Liver (tissue), 9 donors: ENCODE results near the gene METTL21C. TPM values are rescaled to one million over a fixed set of nuclear protein-coding genes. Genes with fewer than 3 reads are reported as not detected.

Experiments
- DNase-seq: peaks from one replicate; pipeline ENCODE4 v3.0.0-alpha.2; 2017; ENCODE audit warnings: low spot score
- H3K27ac ChIP-seq, 2 donors: one replicate each; pipeline ENCODE4 v1.7.0; 2013; ENCODE audit warnings: inconsistent platforms in 2 of 2, low read length in 2 of 2, control low read depth in 1 of 2, low read depth in 1 of 2, mild to moderate bottlenecking in 1 of 2
- H3K27me3 ChIP-seq, 4 donors: one replicate each; pipeline versions ENCODE4 v1.6.1 to v1.7.0; 2013; ENCODE audit warnings: low read length in 3 of 4, inconsistent platforms in 1 of 4, mild to moderate bottlenecking in 1 of 4, moderate library complexity in 1 of 4; ENCODE audit not compliant: control insufficient read depth in 4 of 4, insufficient read depth in 4 of 4
- H3K36me3 ChIP-seq, 4 donors: one replicate each; pipeline versions ENCODE4 v1.6.1 to v1.7.0; 2013; ENCODE audit warnings: low read length in 3 of 4, mild to moderate bottlenecking in 3 of 4, low read depth in 1 of 4, moderate library complexity in 1 of 4; ENCODE audit not compliant: control insufficient read depth in 4 of 4, insufficient read depth in 3 of 4
- H3K4me1 ChIP-seq, 4 donors: one replicate each; pipeline versions ENCODE4 v1.6.1 to v1.7.0; 2013; ENCODE audit warnings: low read length in 3 of 4, mild to moderate bottlenecking in 3 of 4, moderate library complexity in 1 of 4; ENCODE audit not compliant: control insufficient read depth in 4 of 4, insufficient read depth in 4 of 4
- H3K4me3 ChIP-seq, 3 donors: one replicate each; pipeline versions ENCODE4 v1.6.1 to v1.7.0; 2013; ENCODE audit warnings: low read length in 3 of 3, control low read depth in 1 of 3, low read depth in 1 of 3, mild to moderate bottlenecking in 1 of 3
- H3K9ac ChIP-seq, 2 donors: one replicate each; pipeline ENCODE4 v1.7.0; 2013; ENCODE audit warnings: low read length in 2 of 2, mild to moderate bottlenecking in 2 of 2, moderate library complexity in 2 of 2, control low read depth in 1 of 2, low read depth in 1 of 2
- H3K9me3 ChIP-seq, 4 donors: one replicate each; pipeline versions ENCODE4 v1.6.1 to v1.7.0; 2013; ENCODE audit warnings: low read length in 3 of 4; ENCODE audit not compliant: control insufficient read depth in 4 of 4
- ATF3 ChIP-seq: IDR thresholded peaks from 2 replicates; pipeline ENCODE4 v1.6.1; 2016; ENCODE audit warnings: antibody characterized with exemption
- EGR1 ChIP-seq, 2 donors: IDR thresholded peaks; 2 replicates each; pipeline ENCODE4 v1.6.1; 2016 to 2018; ENCODE audit warnings: antibody characterized with exemption in 2 of 2, low read depth in 2 of 2
- HNF4A ChIP-seq, 2 donors: conservative IDR thresholded peaks; 2 replicates each; pipeline ENCODE4 v1.6.1; 2016; ENCODE audit warnings: antibody characterized with exemption in 2 of 2, mild to moderate bottlenecking in 2 of 2
- MAX ChIP-seq: IDR thresholded peaks from 2 replicates; pipeline ENCODE4 v1.6.1; 2016; ENCODE audit warnings: antibody characterized with exemption
- NR2F2 ChIP-seq: IDR thresholded peaks from 2 replicates; pipeline ENCODE4 v1.6.1; 2016; ENCODE audit warnings: antibody characterized with exemption
- RAD21 ChIP-seq, 2 donors: IDR thresholded peaks; 2 replicates each; pipeline ENCODE4 v1.6.1; 2016; ENCODE audit warnings: antibody characterized with exemption in 2 of 2, mild to moderate bottlenecking in 2 of 2
- REST ChIP-seq: IDR thresholded peaks from 2 replicates; pipeline ENCODE4 v1.6.1; 2016; ENCODE audit warnings: antibody characterized with exemption, mild to moderate bottlenecking
- RXRA ChIP-seq, 2 donors: IDR thresholded peaks; 2 replicates each; pipeline ENCODE4 v1.6.1; 2017 to 2018; ENCODE audit warnings: antibody characterized with exemption in 2 of 2, mild to moderate bottlenecking in 1 of 2
- YY1 ChIP-seq: IDR thresholded peaks from 2 replicates; pipeline ENCODE4 v1.6.1; 2016; ENCODE audit warnings: antibody characterized with exemption, mild to moderate bottlenecking
- WGBS: extraction: QIAGEN DNeasy Blood & Tissue Kit; methylation state at CpG from one replicate; pipeline ENCODE4 v1.1.7; 2013; 5-methylcytosine and 5-hydroxymethylcytosine counted together
- polyA plus RNA-seq, 2 donors: library from polyadenylated mRNA; stranded (reverse) in 1 of 2; unstranded in 1 of 2; fragments of 200-250 nt in 1 of 2; fragments of >200 nt in 1 of 2; fragmentation: Nextera tagmentation in 1 of 2; extraction: Ambion mirVana in 1 of 2; gene quantifications; one replicate each; pipeline versions ENCODE4 v1.2.1 to v1.2.3, GENCODE V29; 2013 to 2015
- total RNA-seq, 2 donors: library from RNA; depleted of rRNA; stranded (reverse); fragments of >200 nt; gene quantifications; one replicate each; pipeline ENCODE4 v1.2.3, GENCODE V29; 2014
- donor health status: healthy.
- donor health status: healthy.
- donor health status: healthy.
- donor health status: healthy.
- donor health status: healthy.

METTL21C gene
- total and polyA plus RNA-seq, 4 donors = 0.09 TPM; not detected in 3

- H3K4me1 ChIP-seq = peaks cover 2 to 11% (median 8%) of the 10 kb centered on the region in 4 donors
- H3K27me3 ChIP-seq = no peaks in the 10 kb centered on the region
- H3K27ac ChIP-seq = no peak overlapping the region
- H3K9ac ChIP-seq = no peak overlapping the region
- TF ChIP-seq ATF3 (no peak), RXRA (IDR thresholded peaks at IDR 0.05) (no peak), RAD21 (IDR thresholded peaks at IDR 0.05) (peak in 1 of 2 donors; percentile 50), EGR1 (IDR thresholded peaks at IDR 0.05; ENCODE audit: low read depth in 2 of 2) (no peak), HNF4A (conservative IDR thresholded peaks at IDR 0.05) (no peak), MAX (no peak), NR2F2 (no peak), YY1 (no peak)
- DNase-seq = no peak
- no peak overlapping the region for H3K4me3 ChIP-seq
- H3K36me3 ChIP-seq = peaks cover 5 to 67% (median 58%) of the 10 kb centered on the region in 4 donors
- H3K9me3 ChIP-seq = no peaks in the 10 kb centered on the region
- 30% methylated on average over 6 of the region's 6 CpGs for WGBS
These were observed 52.4 kb downstream of the METTL21C start for GRCh38 chr13:102642475-102642874.

GRCh38 chr13:102642029-102642428 lies 52.8 kb downstream of the METTL21C start:
- Histone ChIP-seq H3K4me1 (peaks cover 2 to 11% (median 8%) of the 10 kb centered on the region in 4 donors), H3K9ac (no peak overlapping the region), H3K4me3 (no peak overlapping the region), H3K27ac (no peak overlapping the region), H3K9me3 (no peaks in the 10 kb centered on the region), H3K36me3 (peaks cover 5 to 66% (median 59%) of the 10 kb centered on the region in 4 donors), H3K27me3 (no peaks in the 10 kb centered on the region)
- TF ChIP-seq YY1 (no peak), REST (no peak)
- WGBS = 65% methylated on average over 4 of the region's 4 CpGs
- DNase-seq = no peak

GRCh38 chr13:102638741-102639140 lies 56.1 kb downstream of the METTL21C start:
- H3K27ac ChIP-seq = no peak overlapping the region
- TF ChIP-seq NR2F2 (peak; percentile 71), RXRA (IDR thresholded peaks at IDR 0.05) (no peak), MAX (no peak)
- peaks cover 2 to 11% (median 8%) of the 10 kb centered on the region in 4 donors for H3K4me1 ChIP-seq
- H3K27me3 ChIP-seq = no peaks in the 10 kb centered on the region
- no peaks in the 10 kb centered on the region for H3K9me3 ChIP-seq
- no peak overlapping the region for H3K9ac ChIP-seq
- no peak overlapping the region for H3K4me3 ChIP-seq
- peaks cover 7 to 75% (median 65%) of the 10 kb centered on the region in 4 donors for H3K36me3 ChIP-seq
- DNase-seq = no peak
- 89% methylated on average over 3 of the region's 3 CpGs for WGBS

Other genes with a start within 250 kb of the METTL21C start
- gene TPP2, start 98.1 kb downstream of the METTL21C start, total RNA-seq = 10 to 100 TPM; 28.2 to 55.6 TPM
- 10 to 100 TPM; 14.0 to 16.6 TPM for gene TPP2, start 98.1 kb downstream of the METTL21C start, polyA plus RNA-seq
- 10 to 100 TPM in 1 of 2 donors, 1 to 10 TPM in 1; 9.9 to 12.8 TPM for gene TEX30, start 78.7 kb upstream of the METTL21C start, total RNA-seq
- 10 to 100 TPM; 11.6 to 28.2 TPM for gene TEX30, start 78.7 kb upstream of the METTL21C start, polyA plus RNA-seq
- 1 to 10 TPM; 7.3 to 7.5 TPM for gene POGLUT2, start 103.9 kb upstream of the METTL21C start, total RNA-seq
- 1 to 10 TPM; 4.0 to 4.7 TPM for gene POGLUT2, start 103.9 kb upstream of the METTL21C start, polyA plus RNA-seq
- 10 to 100 TPM; 13.6 to 17.8 TPM for gene BIVM, start 104.1 kb upstream of the METTL21C start, total RNA-seq
- 1 to 10 TPM; 7.4 to 9.0 TPM for gene BIVM, start 104.1 kb upstream of the METTL21C start, polyA plus RNA-seq
- 10 to 100 TPM; 30.8 to 44.8 TPM for gene ERCC5, start 151.0 kb upstream of the METTL21C start, total RNA-seq
- 10 to 100 TPM; 17.7 to 18.6 TPM for gene ERCC5, start 151.0 kb upstream of the METTL21C start, polyA plus RNA-seq